ENCODE measurements around the gene ADD3.

- no peak for TF ChIP-seq CTCF (IDR thresholded peaks at IDR 0.05; ENCODE audit: low read length)
- TF ChIP-seq EZH2 (IDR thresholded peaks at IDR 0.05; ENCODE audit: borderline replicate concordance, low read length): no peak
Observed at GRCh38 chr10:110040108-110040507, 32.3 kb downstream of the ADD3 start.
